ENCODE measurements around the gene FBXO40.

DNA sequence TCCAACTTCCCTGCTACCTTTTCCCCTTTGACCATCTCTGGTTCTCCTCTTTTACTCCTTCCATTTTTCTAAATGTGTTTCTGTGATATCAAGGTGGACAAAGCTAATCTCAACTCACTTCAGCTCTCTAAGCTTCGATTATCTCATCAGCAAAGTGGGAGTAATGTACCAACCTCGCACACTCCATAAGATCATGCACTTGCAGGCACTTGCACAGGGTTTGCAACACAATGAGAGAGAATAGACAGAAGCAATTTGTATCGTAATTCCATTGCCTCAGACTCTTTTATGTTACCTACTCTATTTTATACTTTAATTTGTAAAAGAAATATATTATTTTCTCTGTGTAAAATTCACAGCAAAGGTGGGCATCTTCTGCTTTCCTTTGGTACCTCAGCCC, 40.4 kb upstream of the FBXO40 start:
- TF ChIP-seq CTCF (conservative IDR thresholded peaks at IDR 0.05; ENCODE audit: low read depth, low read length) (no peak), EZH2 (IDR thresholded peaks at IDR 0.05; ENCODE audit: borderline replicate concordance, low read depth, low read length, poor library complexity, severe bottlenecking) (no peak)
